Epithelial cell of prostate (primary cell): ENCODE data around the gene ALG5.

ENCODE experiments used
- DNase-seq: peaks from one replicate; pipeline ENCODE4 v3.0.0-alpha.2; 2011; ENCODE audit warnings: low read depth, low spot score
- H3K27ac ChIP-seq: fragments of 450-650 bp; 2 replicates; pipeline ENCODE4 v1.5.1; 2017; ENCODE audit warnings: mild to moderate bottlenecking

ALG5 gene

GRCh38 chr13:36999054-36999714, at the start of gene ALG5:
Gene ALG5 (minus strand): TSS chr13:36999340. CDS start chr13:36999300, 40 bp downstream.
- H3K27ac ChIP-seq: peak within 1 kb of the TSS; percentile 97
- peak; percentile 52 for DNase-seq

GRCh38 chr13:37047846-37048245, 48.7 kb upstream of the ALG5 start:
- no peak overlapping the region for H3K27ac ChIP-seq
- no peak for DNase-seq

GRCh38 chr13:37047032-37047431, 47.9 kb upstream of the ALG5 start:
- no peak for DNase-seq
- no peak overlapping the region for H3K27ac ChIP-seq

GRCh38 chr13:37046062-37046461, 46.9 kb upstream of the ALG5 start:
- no peak for DNase-seq
- H3K27ac ChIP-seq: no peak overlapping the region

- DNase-seq: no peak
- H3K27ac ChIP-seq: no peak overlapping the region
These were observed 41.6 kb upstream of the ALG5 start for GRCh38 chr13:37040789-37041188.

- no peak overlapping the region for H3K27ac ChIP-seq
- DNase-seq: no peak
These were observed 40.8 kb upstream of the ALG5 start for GRCh38 chr13:37039896-37040295.

GRCh38 chr13:37037241-37037640, 38.1 kb upstream of the ALG5 start:
- H3K27ac ChIP-seq: no peak overlapping the region
- no peak for DNase-seq

GRCh38 chr13:37029617-37030016, 30.5 kb upstream of the ALG5 start:
- DNase-seq: no peak

GRCh38 chr13:37027639-37028038, 28.5 kb upstream of the ALG5 start:
- no peak for DNase-seq

More at GRCh38 chr13:37029617-37030016, 30.5 kb upstream of the ALG5 start:
- H3K27ac ChIP-seq: no peak overlapping the region

GRCh38 chr13:37026771-37027170, 27.6 kb upstream of the ALG5 start:
- DNase-seq: no peak
- peak overlapping the region; percentile 10 for H3K27ac ChIP-seq

More at GRCh38 chr13:37027639-37028038, 28.5 kb upstream of the ALG5 start:
- H3K27ac ChIP-seq: peak overlapping the region; percentile 10

GRCh38 chr13:37023871-37024270, 24.7 kb upstream of the ALG5 start:
- peak overlapping the region; percentile 45 for H3K27ac ChIP-seq
- no peak for DNase-seq

GRCh38 chr13:37014609-37015008, 15.5 kb upstream of the ALG5 start:
- DNase-seq: no peak
- H3K27ac ChIP-seq: no peak overlapping the region

- DNase-seq: no peak
- H3K27ac ChIP-seq: no peak overlapping the region
These were observed 12.6 kb upstream of the ALG5 start for GRCh38 chr13:37011788-37012187.

- DNase-seq: no peak
- no peak overlapping the region for H3K27ac ChIP-seq
These were observed 11.9 kb upstream of the ALG5 start for GRCh38 chr13:37011002-37011401.

GRCh38 chr13:37010424-37010823, 11.3 kb upstream of the ALG5 start:
- no peak for DNase-seq
- no peak overlapping the region for H3K27ac ChIP-seq

GRCh38 chr13:37009692-37010091, 10.6 kb upstream of the ALG5 start:
- no peak overlapping the region for H3K27ac ChIP-seq
- no peak for DNase-seq

- DNase-seq: no peak
- peak overlapping the region; percentile 97 for H3K27ac ChIP-seq
These were observed 2.7 kb upstream of the ALG5 start for GRCh38 chr13:37001921-37002250.

- DNase-seq: no peak
- peak overlapping the region; percentile 97 for H3K27ac ChIP-seq
These were observed 507 bp downstream of the ALG5 start for GRCh38 chr13:36998624-36999041.

- no peak overlapping the region for H3K27ac ChIP-seq
- no peak for DNase-seq
These were observed 1.3 kb downstream of the ALG5 start for GRCh38 chr13:36997716-36998427.

GRCh38 chr13:36992362-36992761, 6.8 kb downstream of the ALG5 start:
- no peak overlapping the region for H3K27ac ChIP-seq
- DNase-seq: no peak

- no peak for DNase-seq
- peak overlapping the region; percentile 76 for H3K27ac ChIP-seq
These were observed 12.5 kb downstream of the ALG5 start for GRCh38 chr13:36986462-36987240.
